Right lobe of liver (tissue), 4 donors: Measurements from ENCODE around the gene RNMT.

ENCODE experiments used
- CTCF ChIP-seq, 4 donors: fragments of 200-600 bp in 3 of 4; fragments of 450-650 bp in 1 of 4; IDR thresholded peaks; one replicate each; pipeline versions ENCODE4 v1.5.1 to v1.8.0; 2016 to 2022; ENCODE audit warnings: antibody characterized with exemption in 4 of 4, mild to moderate bottlenecking in 2 of 4
- POLR2A ChIP-seq: fragments of 450-650 bp; IDR thresholded peaks from one replicate; pipeline ENCODE4 v1.6.1; 2017; ENCODE audit warnings: antibody characterized with exemption, mild to moderate bottlenecking
- donor health status: DM: no; HTN: no; CAD: no.
- donor health status: DM: no; HTN: no; CAD: no.
- donor health status: DM: no; HTN: yes; CAD: no.

GRCh38 chr18:13746633-13747032 lies 20.2 kb downstream of the RNMT start:
- TF ChIP-seq CTCF (IDR thresholded peaks at IDR 0.05) (no peak), POLR2A (no peak)
